ENCODE data around the gene FAP.
A peak's percentile ranks its signal among the peaks of the same experiment; 100 is the strongest.

FAP gene

DNA sequence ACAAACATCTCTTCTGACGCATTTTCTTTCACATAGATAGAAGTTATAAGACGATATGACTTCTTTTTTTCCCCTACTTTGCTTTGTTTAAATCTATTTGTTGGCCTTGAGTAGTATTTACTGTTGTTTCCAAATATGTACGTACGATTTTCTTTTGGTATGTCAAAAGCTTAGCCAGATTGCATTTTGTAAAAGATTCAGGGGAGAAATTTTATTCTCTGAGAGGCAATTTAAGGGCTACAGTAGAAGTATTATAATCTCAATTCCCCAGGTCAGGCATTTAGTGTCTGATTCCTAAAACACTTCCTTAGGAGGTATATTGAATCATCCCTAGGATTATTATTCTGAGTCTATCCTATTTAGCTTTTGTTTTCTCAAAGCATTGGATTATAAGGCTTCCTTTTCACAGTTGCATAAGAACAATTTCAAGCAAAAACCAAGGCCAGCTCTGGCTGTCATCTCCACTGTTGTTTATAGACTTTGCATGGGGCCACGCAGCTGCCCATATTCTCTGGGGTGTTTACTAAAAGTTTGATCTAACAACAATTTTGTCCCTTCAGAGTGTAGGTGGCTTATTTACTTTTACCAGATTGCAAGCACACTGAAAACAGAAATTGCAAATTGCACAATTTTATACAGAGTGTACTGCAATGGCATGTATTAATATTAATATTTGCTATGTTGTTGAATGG lies 57.6 kb downstream of the FAP start:
- DNase-seq (ENCODE audit: low read depth): no peak

DNA sequence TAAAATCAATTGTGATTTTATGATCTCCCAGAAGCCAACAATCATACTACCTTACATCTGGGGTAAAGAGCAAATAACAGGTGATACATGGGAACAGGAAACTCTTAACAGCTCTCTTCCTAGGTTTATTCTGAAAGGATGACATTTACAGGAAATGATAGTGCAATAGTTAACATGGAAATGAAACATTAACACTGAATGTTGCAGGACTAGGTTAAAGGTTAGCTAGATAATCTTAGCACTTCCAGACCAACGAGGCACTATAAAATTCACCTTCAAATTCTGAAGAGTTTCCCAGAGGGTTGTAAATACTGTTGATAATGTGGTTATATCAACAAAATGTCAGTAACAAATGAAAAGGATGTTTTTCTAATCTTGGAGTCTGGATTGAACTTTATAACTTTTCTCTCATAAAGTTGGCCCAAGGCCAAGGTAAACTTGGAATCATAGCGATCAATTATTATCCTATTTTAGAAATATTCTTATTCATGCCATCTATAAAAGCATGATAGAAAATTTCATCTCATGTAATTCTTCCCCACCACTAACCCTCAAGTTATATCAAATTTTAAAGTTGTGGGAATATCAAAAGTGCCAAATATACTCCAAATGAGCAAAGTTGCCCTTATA lies 58.3 kb downstream of the FAP start:
- DNase-seq (ENCODE audit: low read depth): no peak

DNA sequence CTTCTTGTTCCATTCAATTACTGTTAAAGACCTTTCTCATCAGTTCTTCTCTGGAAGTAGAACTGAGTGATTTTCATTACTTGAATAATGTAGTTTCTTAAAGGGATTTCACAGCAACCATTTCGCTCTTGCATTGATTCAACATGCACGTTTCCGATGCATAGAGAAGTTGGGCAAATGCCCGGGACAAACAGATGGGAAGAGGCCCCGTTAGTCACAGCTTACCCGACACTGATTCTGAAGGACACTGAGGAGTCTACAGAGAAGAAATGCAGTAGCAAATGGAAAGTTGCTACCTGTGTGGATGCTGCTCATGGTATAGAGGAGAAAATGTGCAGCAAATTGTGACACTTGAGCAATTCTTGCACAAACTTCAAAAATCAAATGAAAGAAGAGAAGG lies 58.9 kb downstream of the FAP start:
- DNase-seq (ENCODE audit: low read depth): no peak

DNA sequence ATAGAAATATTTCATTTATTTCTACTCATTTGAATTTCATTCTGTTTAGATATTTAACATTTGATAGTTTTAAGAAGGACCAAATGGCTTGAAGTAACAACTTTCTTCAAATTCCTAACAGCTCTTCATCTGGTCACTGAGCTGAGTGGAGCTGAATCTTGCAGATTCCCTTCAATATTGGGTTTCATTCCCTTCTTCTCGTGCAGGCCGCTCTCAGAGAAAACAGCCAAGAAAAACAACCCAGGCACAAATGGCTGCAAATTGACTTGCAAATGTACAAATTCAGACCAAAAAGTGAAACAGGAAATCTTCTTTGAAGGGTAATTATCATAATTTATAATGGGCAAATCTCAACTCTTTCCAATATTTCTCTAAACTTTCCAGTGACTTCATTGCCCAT lies 60.9 kb downstream of the FAP start:
- peak; percentile 69 for DNase-seq (ENCODE audit: low read depth)

DNA sequence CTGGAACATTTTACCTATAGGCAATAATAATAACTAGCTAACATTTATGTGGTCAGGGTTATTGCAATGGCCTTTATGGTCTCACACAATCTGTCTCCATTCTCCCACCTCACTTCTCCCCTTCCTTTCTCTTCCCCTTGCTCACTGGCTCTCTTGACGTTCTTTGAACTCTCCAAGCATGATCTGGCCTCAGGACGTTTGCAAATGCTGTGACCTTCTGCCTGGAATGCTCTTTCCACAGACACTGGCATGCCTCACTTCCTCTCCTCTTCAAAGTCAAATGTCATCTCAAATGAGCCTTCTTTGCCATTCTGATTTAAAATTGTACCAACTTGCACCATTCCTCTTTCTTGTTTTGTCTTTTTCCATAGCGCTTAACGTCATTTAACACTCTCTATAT lies 65.9 kb downstream of the FAP start:
- DNase-seq (ENCODE audit: low read depth): no peak

DNA sequence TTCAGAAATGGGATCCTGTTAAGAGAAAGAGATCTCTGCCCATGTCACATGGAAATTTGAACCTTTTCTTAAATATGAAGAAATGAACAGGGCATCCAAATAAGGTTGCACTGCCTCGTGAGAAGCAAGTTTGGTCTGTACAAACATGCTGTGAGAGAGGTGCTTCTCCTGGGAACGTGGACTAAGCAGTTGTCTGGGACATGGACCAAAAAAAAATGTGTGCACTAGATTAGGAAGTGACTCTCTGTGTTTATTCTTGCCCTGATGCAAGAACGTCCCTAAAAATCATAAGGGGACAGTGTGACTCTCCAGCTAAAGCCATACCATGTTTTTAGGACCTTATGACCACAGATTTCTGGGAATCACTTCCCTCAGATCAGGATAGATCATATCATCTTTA lies 67.5 kb downstream of the FAP start:
- peak; percentile 30 for DNase-seq (ENCODE audit: low read depth)

DNA sequence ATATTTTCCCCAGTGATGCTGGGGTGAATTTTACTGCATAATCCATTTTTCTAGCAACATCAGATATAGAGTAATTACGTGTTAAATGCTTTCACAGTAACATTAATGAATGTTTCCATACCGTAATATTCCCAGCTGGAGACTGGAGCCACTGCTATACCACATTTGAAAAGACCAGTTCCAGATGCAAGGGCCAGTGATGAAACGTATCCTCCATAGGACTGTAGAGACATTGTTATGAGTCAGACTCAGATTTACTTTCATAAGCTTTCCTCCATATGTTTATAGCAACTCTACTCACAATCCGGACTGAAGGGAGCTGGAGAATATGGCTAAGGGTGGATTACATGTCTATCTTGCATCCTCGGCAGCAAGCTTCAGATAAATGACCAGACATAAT lies 68.5 kb downstream of the FAP start:
- DNase-seq (ENCODE audit: low read depth): peak; percentile 46

DNA sequence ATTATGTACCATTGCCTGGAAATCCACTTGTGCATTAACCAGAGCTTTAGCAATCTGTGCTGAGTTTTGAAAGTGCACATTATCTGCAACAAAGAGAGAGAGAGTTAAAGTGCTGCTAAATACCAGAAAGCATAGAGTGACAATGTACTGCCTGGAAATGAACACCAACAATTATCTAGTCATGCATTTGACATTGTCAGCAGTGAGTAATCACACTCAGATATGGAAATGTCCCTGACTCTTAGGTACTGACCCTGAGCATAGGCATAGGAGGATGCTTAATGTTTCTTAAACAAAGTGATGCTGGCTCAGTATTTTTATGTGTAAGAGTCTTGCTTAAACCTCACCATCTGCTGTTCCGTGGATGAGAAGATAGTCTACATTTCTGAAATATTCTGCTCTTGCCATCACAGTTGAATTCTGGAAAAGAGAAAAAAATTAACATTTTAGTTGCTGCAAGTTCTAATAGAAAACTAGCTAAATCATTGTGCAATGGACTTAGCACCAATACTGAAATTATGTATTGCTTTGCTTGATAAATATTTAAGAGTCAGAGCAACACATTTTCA lies 70.4 kb downstream of the FAP start:
- DNase-seq (ENCODE audit: low read depth): no peak

DNA sequence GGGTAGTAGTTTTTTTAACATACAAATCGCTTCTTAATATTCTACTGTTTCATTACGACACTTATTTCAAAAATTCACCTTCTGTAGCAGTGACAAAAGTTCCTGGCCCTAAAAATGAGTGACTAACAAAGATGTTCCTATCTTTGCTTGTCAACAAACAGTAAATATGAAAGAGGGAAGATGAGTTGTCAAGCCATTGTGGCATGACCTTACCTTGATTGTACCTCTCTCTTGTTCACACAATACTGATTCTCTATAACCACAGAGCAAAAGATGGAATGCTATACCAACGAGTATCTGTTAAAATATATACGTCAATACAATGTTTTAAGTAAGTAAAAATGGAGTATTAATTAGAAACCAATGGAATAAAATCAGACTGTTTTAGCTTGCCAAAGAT lies 76.5 kb downstream of the FAP start:
- DNase-seq (ENCODE audit: low read depth): no peak

DNA sequence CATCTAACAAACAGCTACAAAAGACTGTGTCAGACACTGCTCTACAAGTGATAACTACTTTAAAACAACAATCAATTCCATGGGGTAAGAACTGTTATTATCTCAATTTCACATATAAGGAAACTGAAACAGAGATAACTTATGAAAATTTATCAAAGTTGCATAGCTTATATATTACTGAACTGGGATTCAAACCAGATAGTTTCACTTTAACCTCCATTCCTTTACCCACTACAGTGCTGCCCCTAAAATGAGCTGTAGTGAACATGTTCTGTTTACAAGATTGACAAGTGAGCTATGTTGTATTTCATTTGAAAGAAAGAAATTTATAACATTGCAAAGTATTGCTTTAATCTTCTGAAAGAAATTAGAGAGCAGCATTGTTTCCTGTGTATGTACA lies 77.1 kb downstream of the FAP start:
- no peak for DNase-seq (ENCODE audit: low read depth)

DNA sequence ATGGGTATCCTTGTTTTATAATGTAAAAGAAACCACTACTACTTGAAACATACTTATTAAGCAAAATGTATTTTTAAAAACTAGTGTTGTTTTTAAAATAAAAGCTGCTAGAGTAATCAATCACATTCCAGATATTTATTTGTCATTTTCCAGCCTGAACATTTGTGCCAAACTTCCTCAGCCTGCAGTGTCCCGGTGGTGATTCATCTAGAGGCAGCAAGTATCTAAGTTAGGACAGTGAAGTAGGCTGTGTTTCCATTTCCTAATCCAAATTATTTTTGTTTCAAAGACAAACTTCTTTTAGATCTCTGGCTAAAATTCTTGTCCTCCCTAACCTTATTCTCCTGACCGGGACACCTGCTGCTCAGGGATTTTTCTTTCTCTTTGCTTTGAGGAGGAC lies 78.4 kb downstream of the FAP start:
- DNase-seq (ENCODE audit: low read depth): no peak

DNA sequence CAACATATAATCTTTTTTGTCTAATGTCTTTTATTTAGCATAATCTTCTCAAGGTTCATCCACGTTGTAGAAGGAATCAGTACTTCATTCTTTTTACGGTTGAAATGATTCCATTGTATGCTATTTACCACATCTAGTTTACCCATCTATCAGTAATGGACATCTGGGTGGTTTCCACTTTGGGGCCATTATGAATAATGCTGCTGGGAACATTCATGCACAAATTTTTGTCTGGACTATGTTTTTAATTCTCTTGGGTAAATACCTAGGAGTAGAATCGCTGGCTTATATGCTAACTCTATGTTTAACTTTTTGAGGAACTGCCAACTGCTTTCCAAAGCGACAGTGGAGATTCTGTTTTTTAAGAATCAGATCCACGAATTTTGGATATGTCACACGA lies 83.8 kb downstream of the FAP start:
- no peak for DNase-seq (ENCODE audit: low read depth)

DNA sequence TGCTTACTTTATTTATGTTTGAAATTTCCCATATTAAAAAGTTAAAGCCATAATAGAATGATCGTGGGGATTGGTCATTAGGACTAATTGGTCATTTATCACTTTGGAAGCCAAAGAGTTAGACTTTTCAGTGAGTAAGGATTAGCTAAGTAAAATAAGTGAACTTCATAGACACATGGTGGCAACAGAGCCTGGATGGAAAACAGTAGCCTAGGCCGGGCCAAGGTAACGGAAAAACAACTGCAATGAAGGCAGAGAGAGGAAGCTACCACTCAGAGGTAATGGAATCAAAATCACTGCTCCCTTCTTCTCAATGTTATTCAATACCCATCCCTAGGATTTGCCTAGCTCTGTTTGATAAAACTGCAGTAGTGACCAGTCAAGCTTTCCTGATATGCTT lies 87.1 kb downstream of the FAP start:
- no peak for DNase-seq (ENCODE audit: low read depth)

DNA sequence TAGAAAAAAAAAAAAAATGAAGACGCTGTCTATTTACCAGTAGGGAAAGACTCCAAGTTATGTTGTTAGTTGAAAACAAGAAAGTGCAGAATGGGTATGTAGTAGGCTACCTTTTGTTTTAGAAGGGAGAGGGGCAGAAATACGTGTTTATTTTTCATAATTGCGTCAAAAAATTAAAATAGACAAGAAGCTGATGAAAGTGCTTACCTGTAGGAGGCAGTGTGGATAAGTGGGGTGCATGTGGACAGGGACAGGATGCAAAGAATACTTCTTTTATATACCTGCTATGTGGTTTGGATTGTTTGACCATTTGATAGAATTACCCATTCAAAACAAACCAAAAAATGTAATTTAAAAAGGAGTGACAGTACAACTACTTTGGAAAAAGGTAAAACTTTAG lies 88.2 kb downstream of the FAP start:
- DNase-seq (ENCODE audit: low read depth): no peak

DNA sequence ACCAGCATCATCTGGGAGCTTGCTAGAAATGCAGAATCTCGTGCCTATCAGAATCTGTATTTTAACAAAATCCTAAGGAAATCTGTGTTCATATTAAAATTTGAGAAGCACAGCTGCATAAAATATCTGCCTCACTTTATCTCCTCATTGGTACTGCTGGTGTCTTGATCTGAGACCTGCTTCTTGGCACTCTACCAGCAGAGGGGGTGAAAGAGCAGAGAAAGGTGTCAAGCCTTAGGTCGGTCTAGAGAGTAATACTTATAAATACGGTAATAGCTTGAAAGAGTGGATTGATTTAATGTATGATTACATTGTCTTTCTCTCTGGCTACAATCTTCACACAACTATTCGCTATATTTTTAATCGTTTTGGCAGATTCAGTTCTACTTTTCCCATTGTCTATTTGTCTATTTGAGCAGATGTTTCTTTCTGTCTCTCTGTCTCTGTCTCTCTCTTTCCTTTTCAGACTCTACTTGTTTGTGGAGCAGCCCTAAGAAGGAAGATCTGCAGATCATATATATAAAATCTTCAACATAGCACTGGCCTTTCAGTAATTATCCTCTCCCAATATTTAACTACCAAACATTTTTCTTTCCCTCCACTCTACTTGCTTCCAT lies 89.5 kb downstream of the FAP start:
- peak; percentile 44 for DNase-seq (ENCODE audit: low read depth)

DNA sequence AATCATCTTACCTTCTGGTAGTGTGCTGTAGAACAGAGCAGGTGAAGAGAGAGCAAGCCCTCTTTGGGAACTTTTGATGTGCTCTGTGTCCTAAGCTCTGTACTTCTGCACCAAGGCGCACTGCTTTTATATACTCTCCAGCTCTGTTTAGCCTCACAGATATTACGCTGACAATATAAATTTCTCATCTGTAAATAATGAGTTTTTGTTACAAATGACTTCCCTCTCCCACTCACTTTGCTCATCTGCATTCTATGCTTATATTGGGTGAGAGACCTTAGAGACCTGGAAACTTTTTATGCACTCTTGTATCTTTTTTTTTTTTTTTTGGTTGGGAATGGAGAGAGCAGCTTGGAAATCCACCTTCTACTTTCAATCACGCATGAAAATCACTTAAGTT lies 91.1 kb downstream of the FAP start, which contains the start of gene GCG:
Gene GCG, minus strand, starts transcription at position 101 of the 400 bp plus-strand sequence. CDS start 3,069 bp downstream, outside the sequence.
- no peak for DNase-seq (ENCODE audit: low read depth)

DNA sequence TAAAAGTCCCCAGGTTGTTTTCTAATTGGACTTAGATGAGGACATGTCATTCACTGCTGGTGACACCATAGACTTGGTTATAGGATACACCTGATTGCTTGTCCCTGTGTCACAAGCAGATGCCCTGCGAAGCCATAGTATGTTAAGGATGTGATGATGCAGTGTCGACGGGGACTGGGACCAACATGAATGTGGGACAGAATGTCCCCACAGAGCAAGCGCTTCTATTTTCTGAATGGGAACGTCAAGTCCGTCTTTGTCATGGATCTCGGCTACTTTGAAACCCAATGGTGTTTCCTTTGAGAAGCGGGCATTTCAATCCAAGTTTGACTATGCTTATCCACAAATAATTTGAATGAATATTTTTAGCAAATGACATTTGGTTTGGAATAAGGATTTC lies 93.3 kb downstream of the FAP start:
- no peak for DNase-seq (ENCODE audit: low read depth)

DNA sequence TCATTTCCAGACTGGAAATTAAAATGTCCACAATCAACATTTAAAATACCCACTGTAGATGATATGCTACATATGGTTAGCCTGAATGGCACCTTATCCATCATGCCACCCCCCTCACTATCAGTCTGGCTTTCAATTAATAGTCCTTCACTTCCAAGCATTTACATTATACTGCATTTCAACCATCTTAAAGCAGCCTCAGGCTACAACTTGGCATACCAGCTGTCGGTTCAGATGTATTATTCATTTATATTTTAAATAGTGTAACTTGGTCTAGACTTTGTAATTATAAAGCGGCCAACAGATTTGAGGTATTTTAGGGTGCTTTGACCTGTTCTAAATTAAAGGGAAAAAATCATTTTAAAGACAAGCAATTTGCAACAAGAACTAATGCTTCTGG lies 93.8 kb downstream of the FAP start:
- DNase-seq (ENCODE audit: low read depth): no peak

DNA sequence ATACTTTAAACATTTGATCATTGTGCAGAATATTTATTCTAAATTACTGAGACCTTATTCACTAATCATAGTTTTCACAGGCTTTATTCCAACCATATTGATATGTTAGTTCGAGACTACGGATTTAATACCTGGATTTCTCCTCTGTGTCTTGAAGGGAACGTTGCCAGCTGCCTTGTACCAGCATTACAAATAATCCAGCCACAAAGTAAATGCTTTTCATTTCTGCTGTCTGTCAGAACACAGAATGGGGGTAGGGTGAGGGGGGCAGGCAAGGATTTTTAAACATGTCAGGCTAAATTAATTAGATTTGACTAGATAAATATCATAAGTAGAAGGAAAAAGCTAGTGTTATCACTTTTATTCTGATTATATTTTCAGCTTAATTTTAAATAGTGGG lies 94.3 kb downstream of the FAP start:
- no peak for DNase-seq (ENCODE audit: low read depth)

DNA sequence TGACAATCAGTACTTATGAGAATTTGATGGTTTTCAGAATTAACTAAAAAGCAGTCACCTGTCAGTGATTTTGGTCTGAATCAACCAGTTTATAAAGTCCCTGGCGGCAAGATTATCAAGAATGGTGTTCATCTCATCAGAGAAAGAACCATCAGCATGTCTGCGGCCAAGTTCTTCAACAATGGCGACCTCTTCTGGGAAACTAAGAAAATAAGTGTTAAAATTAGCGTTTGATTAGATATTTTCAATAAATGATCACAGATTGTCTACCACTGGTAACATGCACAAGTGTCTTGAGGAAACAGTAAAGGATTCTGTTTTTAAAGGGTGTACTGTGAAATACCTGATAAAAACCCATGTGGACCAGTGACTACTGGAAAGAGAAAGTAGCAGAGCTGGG lies 99.3 kb downstream of the FAP start:
- no peak for DNase-seq (ENCODE audit: low read depth)

DNA sequence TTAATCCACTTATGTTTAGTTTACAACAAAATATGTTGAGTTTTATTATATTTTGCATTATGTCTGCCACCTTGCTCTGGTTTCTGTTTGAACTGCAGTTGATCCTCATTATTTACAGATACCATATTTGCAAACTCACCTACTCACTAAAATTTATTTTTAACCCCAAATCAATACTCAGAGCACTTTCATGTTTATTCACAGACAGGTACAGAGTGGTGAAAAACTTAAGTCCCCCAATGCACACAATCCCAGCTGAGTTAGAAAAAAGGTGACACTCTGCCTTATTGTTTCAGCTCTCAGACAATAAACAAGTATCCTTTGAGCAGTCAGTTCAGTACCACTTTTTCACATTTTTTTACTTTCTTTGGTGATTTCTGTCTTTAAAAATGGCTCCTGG lies 104.9 kb downstream of the FAP start:
- no peak for DNase-seq (ENCODE audit: low read depth)

DNA sequence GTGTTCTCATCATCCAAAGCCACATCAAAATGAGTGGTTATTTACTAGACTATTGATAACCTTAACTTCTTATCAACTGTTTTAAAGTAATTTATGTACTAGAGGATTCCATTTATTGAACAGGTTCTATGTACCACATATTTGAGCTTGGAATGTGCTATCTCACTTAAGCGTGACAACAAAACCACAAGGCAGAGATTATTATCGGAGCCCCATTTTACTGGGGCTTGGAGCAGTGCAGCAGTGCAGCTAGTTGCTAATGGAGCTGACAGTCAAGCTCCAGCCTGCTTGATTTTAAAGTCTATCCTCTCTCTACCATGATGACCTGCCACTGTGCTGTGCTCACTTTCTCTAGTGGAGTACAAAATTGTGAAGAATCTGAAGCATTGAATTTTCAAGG lies 115.8 kb downstream of the FAP start:
- DNase-seq (ENCODE audit: low read depth): no peak

DNA sequence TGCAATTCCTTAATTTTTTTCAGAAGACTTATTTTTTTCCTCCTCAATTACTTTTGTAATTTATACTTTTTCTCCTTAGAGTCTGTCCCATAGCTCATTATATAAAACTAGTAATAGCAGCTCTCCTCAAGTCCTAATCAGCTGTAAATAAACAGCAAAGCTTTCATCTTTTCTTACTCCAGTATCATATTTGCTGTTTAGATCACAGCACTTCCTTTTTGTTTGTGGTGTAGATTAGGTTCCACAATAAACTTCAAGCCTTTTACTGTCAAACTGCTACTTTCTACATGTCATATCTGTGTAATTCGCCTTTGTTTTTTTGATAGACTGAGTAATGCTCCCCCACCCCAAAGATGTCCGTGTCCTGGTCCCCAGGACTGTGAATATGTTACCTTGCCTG lies 116.7 kb downstream of the FAP start:
- no peak for DNase-seq (ENCODE audit: low read depth)
